HG03108 (cell line): ENCODE data around the gene CCDC24.

ENCODE experiments used
- ATAC-seq: cut with Tn5 transposase; IDR thresholded peaks from one replicate; pipeline ENCODE4 v1.9.1; 2021; ENCODE audit warnings: moderate library complexity; ENCODE audit not compliant: unreplicated experiment

Gene CCDC24

GRCh38 chr1:44036409-44037139 lies 45.2 kb downstream of the CCDC24 start:
- ATAC-seq, result no peak

DNA sequence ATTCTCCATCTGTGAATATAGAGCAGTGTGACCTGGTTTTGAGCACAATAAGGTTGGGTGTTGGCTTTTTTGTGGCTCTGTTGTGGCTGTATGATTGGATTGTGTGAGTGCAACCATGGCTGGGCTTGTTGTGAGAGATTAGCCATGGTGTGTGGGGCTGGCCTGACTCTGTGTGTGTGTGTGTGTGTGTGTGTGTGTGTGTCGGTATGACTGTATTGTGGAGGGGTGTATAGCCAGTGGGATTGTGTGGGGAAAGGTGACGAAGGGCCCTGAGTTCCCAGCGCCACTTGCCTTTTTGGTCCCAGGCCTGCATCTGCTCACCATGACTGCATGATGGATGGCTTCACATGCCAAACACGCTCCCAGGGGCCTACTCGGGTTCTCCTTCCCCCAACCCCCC lies 45.8 kb downstream of the CCDC24 start:
- ATAC-seq, result no peak

DNA sequence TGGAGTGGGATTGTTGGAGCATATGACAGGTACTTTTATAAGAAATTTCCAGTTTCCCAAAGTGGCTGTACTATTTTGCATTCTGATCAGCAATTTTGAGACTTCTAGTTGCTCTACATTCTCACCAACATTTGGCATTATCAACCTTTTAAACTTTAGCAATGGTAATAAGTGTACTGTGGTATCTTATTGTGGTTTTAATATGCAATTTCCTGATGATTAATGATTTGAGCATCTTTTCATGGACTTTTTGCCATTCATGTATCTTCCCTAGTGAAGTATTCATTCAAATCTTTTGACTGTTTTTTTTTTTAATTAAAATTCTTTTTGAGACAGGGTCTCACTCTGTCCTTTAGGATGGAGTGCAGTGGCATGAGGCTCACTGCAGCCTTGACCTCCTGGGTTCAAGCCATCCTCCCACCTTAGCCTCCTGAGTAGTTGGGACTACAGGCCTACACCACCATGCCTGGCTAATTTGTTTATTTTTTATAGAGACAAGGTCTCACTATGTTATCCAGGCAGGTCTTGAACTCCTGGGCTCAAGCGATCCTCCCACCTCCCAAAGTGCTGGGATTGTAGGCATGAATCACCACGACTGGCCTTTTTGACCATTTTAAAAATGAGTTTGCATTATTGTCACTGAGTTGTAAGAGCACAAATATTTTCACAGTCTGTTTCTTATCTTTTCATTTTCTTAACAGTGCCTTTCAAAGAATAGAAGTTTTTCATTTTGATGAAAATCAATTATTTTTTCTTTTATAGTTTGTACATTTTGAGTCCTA lies 47.7 kb downstream of the CCDC24 start:
- ATAC-seq, result no peak

DNA sequence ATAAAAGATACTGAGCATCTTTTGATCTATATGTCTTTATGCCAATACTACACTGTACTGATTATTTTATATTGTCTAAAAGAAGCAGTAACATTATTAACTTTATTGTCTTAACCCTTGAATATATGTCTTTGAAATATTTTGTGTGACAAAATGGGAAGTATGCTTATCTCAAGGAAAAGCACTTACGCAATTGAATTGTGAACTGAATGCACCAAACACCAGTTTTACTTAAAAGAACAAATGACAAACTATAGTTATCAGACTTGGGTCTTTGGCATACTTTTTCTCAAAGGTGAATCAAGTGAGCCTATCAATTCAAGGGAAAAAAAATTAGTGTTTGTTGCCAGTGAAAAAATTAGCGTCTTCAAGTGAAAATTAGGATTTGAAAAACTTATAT lies 49.0 kb downstream of the CCDC24 start:
- ATAC-seq, result no peak

DNA sequence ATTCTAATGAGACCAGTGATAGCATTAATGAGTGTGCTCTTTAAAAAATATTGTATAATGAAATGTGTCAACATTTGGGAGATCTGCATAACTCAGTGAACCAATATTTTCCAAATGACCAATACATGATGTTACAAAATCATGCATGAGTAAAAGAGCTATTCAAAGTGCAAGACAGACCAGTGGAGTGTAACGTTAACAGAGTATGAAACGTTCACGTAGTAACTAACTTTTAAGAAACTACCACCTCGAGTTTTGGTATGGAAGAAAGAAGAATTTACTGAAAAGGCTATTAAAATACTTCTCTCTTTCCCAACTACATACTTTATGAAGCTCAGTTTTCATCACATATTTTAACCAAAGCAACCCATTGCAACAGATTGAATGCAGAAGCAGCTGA lies 49.4 kb downstream of the CCDC24 start:
- no peak for ATAC-seq

DNA sequence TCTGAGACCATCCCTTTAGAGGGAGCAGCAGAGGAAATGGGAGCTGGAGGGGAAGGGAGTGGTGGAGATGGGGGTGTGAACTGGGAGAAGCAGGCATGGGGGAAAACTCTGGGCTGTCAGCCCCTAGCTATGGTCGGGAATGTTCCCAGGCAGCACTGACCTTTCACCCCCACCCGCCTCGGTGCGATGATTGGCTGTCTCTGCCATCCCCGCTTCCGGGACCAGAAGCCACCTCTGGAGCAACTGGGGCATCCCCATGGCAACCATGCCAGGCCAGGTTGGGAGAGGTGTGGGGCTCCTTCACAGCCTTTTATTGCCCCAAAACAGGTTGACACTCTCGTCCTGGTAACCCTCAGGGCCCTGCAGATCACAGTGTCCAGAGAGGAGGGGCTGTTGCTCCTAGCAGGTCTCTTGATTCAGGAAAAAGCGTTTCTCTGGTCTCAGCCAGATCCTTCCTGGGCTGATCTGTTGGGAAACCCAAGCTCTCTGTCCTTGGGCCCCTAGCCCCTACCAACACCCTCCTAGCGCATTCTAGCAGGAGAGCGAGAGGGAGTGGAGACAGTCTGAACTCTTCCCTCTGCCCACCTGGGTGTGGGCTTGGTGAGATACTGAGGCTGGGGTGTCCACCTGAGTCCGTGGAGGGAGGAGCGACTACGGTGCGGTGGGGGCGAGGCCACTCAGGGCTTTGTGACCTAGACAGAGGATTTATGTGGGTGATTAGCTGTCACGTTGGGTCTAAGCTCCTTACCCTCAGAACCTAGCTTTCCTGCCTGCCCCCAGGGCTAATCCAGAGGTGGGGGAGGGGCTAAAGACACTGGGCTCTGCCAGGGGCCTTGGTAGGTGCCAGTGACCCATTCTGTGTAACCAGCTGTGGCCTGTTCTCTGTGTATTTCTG lies 52.0 kb downstream of the CCDC24 start:
- ATAC-seq, result no peak

- ATAC-seq, result no peak
These were observed 52.8 kb downstream of the CCDC24 start for GRCh38 chr1:44044071-44044801.

GRCh38 chr1:44045064-44045463 lies 53.7 kb downstream of the CCDC24 start:
- no peak for ATAC-seq
